ENCODE data around the gene KLRC2.

DNA sequence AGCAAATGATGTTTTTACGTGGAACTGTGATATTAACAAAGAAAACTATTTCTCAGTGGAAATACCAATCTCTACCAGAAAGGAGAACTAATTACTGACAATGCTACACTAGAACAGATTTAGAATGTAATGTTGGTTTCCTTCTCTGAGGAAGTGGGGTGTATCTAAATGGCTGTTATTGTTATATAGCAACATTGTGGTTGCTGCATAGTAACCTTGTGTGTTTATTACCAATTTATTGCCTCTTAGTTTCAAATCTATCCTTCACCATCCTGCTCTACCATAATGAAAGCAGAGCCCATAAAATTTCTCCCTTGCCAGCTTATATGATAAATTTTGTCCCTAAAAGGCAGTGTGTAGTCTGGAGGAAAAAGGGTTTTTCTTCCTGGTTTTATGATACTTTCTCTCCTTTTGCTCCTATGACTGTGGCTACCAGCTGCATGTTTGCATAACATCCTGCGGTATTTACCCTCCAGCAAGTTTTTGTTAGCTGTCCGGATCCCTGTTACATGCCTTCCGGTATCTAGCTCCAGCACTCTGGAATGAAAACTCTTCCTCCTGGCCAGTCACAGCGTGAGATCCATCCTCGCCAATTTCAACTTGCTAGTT lies 40.3 kb downstream of the KLRC2 start:
- TF ChIP-seq, protein P1, sequence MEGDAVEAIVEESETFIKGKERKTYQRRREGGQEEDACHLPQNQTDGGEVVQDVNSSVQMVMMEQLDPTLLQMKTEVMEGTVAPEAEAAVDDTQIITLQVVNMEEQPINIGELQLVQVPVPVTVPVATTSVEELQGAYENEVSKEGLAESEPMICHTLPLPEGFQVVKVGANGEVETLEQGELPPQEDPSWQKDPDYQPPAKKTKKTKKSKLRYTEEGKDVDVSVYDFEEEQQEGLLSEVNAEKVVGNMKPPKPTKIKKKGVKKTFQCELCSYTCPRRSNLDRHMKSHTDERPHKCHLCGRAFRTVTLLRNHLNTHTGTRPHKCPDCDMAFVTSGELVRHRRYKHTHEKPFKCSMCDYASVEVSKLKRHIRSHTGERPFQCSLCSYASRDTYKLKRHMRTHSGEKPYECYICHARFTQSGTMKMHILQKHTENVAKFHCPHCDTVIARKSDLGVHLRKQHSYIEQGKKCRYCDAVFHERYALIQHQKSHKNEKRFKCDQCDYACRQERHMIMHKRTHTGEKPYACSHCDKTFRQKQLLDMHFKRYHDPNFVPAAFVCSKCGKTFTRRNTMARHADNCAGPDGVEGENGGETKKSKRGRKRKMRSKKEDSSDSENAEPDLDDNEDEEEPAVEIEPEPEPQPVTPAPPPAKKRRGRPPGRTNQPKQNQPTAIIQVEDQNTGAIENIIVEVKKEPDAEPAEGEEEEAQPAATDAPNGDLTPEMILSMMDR (conservative IDR thresholded peaks at IDR 0.05; ENCODE audit: low read depth in 2 of 2) = no peak
- TF ChIP-seq EZH2 (IDR thresholded peaks at IDR 0.05; ENCODE audit: low read depth, unreplicated experiment) = no peak
- TF ChIP-seq POLR2AphosphoS5 (IDR thresholded peaks at IDR 0.05; ENCODE audit: low read depth) = no peak
- TF ChIP-seq ZNF114 (CRISPR knock-in tag; IDR thresholded peaks at IDR 0.05) = no peak
- TF ChIP-seq EZH2phosphoT487 (IDR thresholded peaks at IDR 0.05; ENCODE audit: unreplicated experiment) = no peak
- TF ChIP-seq, protein P2, sequence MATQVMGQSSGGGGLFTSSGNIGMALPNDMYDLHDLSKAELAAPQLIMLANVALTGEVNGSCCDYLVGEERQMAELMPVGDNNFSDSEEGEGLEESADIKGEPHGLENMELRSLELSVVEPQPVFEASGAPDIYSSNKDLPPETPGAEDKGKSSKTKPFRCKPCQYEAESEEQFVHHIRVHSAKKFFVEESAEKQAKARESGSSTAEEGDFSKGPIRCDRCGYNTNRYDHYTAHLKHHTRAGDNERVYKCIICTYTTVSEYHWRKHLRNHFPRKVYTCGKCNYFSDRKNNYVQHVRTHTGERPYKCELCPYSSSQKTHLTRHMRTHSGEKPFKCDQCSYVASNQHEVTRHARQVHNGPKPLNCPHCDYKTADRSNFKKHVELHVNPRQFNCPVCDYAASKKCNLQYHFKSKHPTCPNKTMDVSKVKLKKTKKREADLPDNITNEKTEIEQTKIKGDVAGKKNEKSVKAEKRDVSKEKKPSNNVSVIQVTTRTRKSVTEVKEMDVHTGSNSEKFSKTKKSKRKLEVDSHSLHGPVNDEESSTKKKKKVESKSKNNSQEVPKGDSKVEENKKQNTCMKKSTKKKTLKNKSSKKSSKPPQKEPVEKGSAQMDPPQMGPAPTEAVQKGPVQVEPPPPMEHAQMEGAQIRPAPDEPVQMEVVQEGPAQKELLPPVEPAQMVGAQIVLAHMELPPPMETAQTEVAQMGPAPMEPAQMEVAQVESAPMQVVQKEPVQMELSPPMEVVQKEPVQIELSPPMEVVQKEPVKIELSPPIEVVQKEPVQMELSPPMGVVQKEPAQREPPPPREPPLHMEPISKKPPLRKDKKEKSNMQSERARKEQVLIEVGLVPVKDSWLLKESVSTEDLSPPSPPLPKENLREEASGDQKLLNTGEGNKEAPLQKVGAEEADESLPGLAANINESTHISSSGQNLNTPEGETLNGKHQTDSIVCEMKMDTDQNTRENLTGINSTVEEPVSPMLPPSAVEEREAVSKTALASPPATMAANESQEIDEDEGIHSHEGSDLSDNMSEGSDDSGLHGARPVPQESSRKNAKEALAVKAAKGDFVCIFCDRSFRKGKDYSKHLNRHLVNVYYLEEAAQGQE (IDR thresholded peaks at IDR 0.05; ENCODE audit: unreplicated experiment) = no peak
- TF ChIP-seq CREB1 (CRISPR knock-in tag; IDR thresholded peaks at IDR 0.05; ENCODE audit: low read depth) = no peak
- no peak for TF ChIP-seq STAT1 (IDR thresholded peaks at IDR 0.05; ENCODE audit: unreplicated experiment)
- TF ChIP-seq, protein P3, sequence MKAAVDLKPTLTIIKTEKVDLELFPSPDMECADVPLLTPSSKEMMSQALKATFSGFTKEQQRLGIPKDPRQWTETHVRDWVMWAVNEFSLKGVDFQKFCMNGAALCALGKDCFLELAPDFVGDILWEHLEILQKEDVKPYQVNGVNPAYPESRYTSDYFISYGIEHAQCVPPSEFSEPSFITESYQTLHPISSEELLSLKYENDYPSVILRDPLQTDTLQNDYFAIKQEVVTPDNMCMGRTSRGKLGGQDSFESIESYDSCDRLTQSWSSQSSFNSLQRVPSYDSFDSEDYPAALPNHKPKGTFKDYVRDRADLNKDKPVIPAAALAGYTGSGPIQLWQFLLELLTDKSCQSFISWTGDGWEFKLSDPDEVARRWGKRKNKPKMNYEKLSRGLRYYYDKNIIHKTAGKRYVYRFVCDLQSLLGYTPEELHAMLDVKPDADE (IDR thresholded peaks at IDR 0.05) = no peak
- no peak for TF ChIP-seq NANOG (IDR thresholded peaks at IDR 0.05; ENCODE audit: borderline replicate concordance)
- TF ChIP-seq JUNB (IDR thresholded peaks at IDR 0.05; ENCODE audit: unreplicated experiment) = no peak
